ENCODE results near the gene GPR137.
A peak's percentile ranks its signal among the peaks of the same experiment; 100 is the strongest.
"Not testable (repeated sequence)": the region's sequence is repeated elsewhere in the genome, so short reads cannot be mapped to it uniquely, and the experiment has no call there.

Gene GPR137

DNA sequence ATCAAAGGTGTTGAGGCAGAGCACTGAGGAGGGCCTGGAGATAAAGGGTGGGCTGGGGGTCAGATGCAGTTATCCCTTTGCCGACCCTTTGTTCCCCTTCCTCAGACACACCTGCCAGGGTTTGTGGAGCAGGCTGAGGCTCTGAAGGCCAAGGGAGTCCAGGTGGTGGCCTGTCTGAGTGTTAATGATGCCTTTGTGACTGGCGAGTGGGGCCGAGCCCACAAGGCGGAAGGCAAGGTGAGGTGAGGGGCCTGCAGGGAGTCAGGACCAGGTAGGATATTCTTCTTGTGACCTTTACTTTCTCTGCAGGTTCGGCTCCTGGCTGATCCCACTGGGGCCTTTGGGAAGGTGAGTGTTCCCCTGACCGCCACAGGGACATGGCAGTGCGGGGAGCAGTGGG lies 34.9 kb downstream of the GPR137 start:
- Histone ChIP-seq H3K36me3 (peaks cover 43% of the 10 kb centered on the region), H3K27me3 (no peaks in the 10 kb centered on the region), H3K9me3 (no peaks in the 10 kb centered on the region), H3K27ac (peak overlapping the region; percentile 96), H3K4me3 (ENCODE audit: low read depth in 1 of 2, low read length in 1 of 2) (no peak overlapping the region), H3K4me1 (ENCODE audit: control insufficient read depth in 1 of 2, insufficient read depth in 1 of 2, low read depth in 1 of 2, low read length in 1 of 2) (peaks cover 22 to 31% of the 10 kb centered on the region in 2 experiments)
- TF ChIP-seq, protein P1, sequence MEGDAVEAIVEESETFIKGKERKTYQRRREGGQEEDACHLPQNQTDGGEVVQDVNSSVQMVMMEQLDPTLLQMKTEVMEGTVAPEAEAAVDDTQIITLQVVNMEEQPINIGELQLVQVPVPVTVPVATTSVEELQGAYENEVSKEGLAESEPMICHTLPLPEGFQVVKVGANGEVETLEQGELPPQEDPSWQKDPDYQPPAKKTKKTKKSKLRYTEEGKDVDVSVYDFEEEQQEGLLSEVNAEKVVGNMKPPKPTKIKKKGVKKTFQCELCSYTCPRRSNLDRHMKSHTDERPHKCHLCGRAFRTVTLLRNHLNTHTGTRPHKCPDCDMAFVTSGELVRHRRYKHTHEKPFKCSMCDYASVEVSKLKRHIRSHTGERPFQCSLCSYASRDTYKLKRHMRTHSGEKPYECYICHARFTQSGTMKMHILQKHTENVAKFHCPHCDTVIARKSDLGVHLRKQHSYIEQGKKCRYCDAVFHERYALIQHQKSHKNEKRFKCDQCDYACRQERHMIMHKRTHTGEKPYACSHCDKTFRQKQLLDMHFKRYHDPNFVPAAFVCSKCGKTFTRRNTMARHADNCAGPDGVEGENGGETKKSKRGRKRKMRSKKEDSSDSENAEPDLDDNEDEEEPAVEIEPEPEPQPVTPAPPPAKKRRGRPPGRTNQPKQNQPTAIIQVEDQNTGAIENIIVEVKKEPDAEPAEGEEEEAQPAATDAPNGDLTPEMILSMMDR (IDR thresholded peaks at IDR 0.05): no peak

DNA sequence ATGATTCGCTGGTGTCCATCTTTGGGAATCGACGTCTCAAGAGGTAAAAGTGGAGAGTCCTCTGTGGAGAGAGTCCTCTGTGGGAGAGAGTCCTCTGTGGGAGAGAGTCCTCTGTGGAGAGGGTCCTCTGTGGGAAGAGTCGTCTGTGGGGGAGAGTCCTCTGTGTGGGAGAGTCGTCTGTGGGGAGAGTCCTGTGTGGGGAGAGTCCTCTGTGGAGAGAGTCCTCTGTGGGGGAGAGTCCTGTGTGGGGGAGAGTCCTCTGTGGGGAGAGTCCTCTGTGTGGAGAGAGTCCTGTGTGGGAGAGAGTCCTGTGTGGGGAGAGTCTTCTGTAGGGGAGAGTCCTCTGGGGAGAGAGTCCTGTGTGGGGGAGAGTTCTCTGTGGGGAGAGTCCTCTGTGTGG lies 35.4 kb downstream of the GPR137 start:
- peak overlapping the region; percentile 96 for H3K27ac ChIP-seq
- H3K9me3 ChIP-seq: no peaks in the 10 kb centered on the region
- TF ChIP-seq, protein P1 (IDR thresholded peaks at IDR 0.05): no peak
- no peaks in the 10 kb centered on the region for H3K27me3 ChIP-seq
- peaks cover 38% of the 10 kb centered on the region for H3K36me3 ChIP-seq
- peaks cover 22 to 31% of the 10 kb centered on the region in 2 experiments for H3K4me1 ChIP-seq (ENCODE audit: control insufficient read depth in 1 of 2, insufficient read depth in 1 of 2, low read depth in 1 of 2, low read length in 1 of 2)
- no peak overlapping the region for H3K4me3 ChIP-seq (ENCODE audit: low read depth in 1 of 2, low read length in 1 of 2)

DNA sequence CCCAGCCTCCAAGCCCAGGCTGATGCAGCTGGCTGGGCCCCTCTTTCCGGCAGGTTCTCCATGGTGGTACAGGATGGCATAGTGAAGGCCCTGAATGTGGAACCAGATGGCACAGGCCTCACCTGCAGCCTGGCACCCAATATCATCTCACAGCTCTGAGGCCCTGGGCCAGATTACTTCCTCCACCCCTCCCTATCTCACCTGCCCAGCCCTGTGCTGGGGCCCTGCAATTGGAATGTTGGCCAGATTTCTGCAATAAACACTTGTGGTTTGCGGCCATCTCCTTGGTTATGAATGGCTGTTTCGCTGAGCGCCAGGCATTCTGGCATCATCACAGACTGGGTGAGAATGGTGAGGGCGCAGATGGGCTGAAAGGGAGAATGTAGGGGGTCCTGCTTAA lies 35.9 kb downstream of the GPR137 start:
- peak overlapping the region; percentile 96 for H3K27ac ChIP-seq
- H3K4me3 ChIP-seq (ENCODE audit: low read depth in 1 of 2, low read length in 1 of 2): no peak overlapping the region
- H3K36me3 ChIP-seq: peaks cover 33% of the 10 kb centered on the region
- TF ChIP-seq, protein P1 (IDR thresholded peaks at IDR 0.05): no peak
- no peaks in the 10 kb centered on the region for H3K27me3 ChIP-seq
- peaks cover 22 to 26% of the 10 kb centered on the region in 2 experiments for H3K4me1 ChIP-seq (ENCODE audit: control insufficient read depth in 1 of 2, insufficient read depth in 1 of 2, low read depth in 1 of 2, low read length in 1 of 2)
- H3K9me3 ChIP-seq: no peaks in the 10 kb centered on the region

DNA sequence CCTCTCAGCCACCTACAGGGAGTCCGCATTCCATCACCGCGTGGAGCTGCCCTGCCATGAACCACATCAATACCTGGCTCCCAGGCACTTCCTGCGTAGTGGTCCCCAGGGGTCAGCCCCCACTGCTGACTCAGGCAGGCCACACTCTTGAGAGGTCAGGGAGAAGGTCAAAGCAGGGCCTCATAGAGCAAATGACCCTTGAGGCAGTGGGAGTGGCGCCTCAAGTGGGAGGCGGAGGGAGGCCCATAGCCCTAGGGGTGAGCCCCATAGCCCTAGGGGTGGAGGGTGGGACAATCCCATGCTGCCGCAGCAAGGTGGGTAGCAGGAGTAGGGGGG lies 37.2 kb downstream of the GPR137 start:
- Histone ChIP-seq H3K9me3 (no peaks in the 10 kb centered on the region), H3K27ac (no peak overlapping the region), H3K27me3 (no peaks in the 10 kb centered on the region), H3K4me1 (ENCODE audit: control insufficient read depth in 1 of 2, insufficient read depth in 1 of 2, low read depth in 1 of 2, low read length in 1 of 2) (peaks cover 14 to 18% of the 10 kb centered on the region in 2 experiments), H3K36me3 (peaks cover 33% of the 10 kb centered on the region), H3K4me3 (ENCODE audit: low read depth in 1 of 2, low read length in 1 of 2) (no peak overlapping the region)
- TF ChIP-seq, protein P1 (IDR thresholded peaks at IDR 0.05): no peak

DNA sequence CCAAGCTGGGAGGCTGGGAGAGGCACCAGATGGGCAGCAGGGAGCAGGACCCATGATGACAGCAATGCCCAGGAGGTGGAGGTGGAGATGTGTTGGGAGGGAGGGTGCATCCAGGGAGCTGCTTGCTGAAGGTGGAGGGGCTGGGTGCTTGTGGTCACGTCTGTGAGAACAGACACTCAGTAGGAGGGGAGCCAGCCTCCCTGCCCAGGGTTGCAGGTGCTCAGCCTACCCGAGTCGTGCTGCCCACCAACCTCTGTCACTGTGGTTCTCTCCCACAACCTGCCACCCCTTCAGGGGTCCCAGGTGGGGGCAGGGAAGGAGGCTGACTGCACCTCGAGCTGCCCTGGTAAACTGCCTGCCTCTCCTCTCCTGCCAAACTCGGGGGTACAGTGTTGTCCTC lies 37.7 kb downstream of the GPR137 start:
- Histone ChIP-seq H3K27me3 (no peaks in the 10 kb centered on the region), H3K36me3 (peaks cover 33% of the 10 kb centered on the region), H3K9me3 (no peaks in the 10 kb centered on the region), H3K4me3 (ENCODE audit: low read depth in 1 of 2, low read length in 1 of 2) (no peak overlapping the region), H3K27ac (no peak overlapping the region), H3K4me1 (ENCODE audit: control insufficient read depth in 1 of 2, insufficient read depth in 1 of 2, low read depth in 1 of 2, low read length in 1 of 2) (peaks cover 14% of the 10 kb centered on the region in 2 experiments)
- TF ChIP-seq, protein P1 (IDR thresholded peaks at IDR 0.05): no peak

DNA sequence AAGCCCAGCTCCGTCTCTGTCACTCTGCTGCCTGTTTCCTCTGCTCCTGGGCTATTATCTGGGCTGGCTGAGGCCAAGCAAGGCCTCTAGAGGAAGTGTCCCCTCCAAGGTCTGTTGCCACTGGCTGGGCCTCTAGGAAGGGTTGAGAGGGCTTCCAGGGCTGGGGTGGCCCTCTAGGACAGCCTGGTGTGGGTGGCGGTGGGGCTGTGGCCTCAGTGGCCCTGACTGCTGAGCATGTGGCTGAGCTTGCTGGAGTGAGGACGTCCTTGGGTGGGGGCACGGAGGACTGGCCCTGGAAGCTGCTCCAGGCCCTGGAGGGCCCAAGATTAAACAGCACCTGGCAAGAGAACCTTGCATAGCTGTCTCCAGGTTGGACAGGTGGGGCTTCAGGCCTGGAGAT lies 38.3 kb downstream of the GPR137 start:
- Histone ChIP-seq H3K4me1 (ENCODE audit: control insufficient read depth in 1 of 2, insufficient read depth in 1 of 2, low read depth in 1 of 2, low read length in 1 of 2) (peaks cover 9 to 11% of the 10 kb centered on the region in 2 experiments), H3K36me3 (peaks cover 33% of the 10 kb centered on the region)
- not testable (repeated sequence) for H3K27ac ChIP-seq; H3K4me3 ChIP-seq (ENCODE audit: low read depth in 1 of 2, low read length in 1 of 2); H3K27me3 ChIP-seq; H3K9me3 ChIP-seq
